CD4-positive, alpha-beta T cell treated with Interleukin-17A for 1 hour (primary cell): ENCODE measurements around the gene KAT2B.
"Not testable (repeated sequence)": the region's sequence is repeated elsewhere in the genome, so short reads cannot be mapped to it uniquely, and the experiment has no call there.

Experiments
- DNase-seq: peaks from one replicate; pipeline ENCODE4 v3.0.0-alpha.2; 2020

The KAT2B gene

GRCh38 chr3:20042331-20042730 is 2.1 kb downstream of the KAT2B start:
- no peak for DNase-seq

GRCh38 chr3:20043396-20043795 is 3.1 kb downstream of the KAT2B start:
- DNase-seq, result peak; percentile 66

GRCh38 chr3:20043825-20044224 is 3.6 kb downstream of the KAT2B start:
- peak; percentile 47 for DNase-seq

- DNase-seq, result not testable (repeated sequence)
Observed at GRCh38 chr3:20045141-20045540, 4.9 kb downstream of the KAT2B start.

GRCh38 chr3:20046556-20046955 is 6.3 kb downstream of the KAT2B start:
- DNase-seq, result no peak

GRCh38 chr3:20047341-20047779 is 7.1 kb downstream of the KAT2B start:
- DNase-seq, result no peak

GRCh38 chr3:20047976-20048883 is 8.0 kb downstream of the KAT2B start:
- DNase-seq, result no peak

GRCh38 chr3:20051123-20051806 is 11.0 kb downstream of the KAT2B start:
- peak; percentile 34 for DNase-seq

- DNase-seq, result no peak
Observed at GRCh38 chr3:20052851-20053250, 12.6 kb downstream of the KAT2B start.

GRCh38 chr3:20054549-20054987 is 14.3 kb downstream of the KAT2B start:
- peak; percentile 79 for DNase-seq

GRCh38 chr3:20055020-20055775 is 15.0 kb downstream of the KAT2B start:
- DNase-seq, result no peak

- DNase-seq, result no peak
Observed at GRCh38 chr3:20055842-20056241, 15.6 kb downstream of the KAT2B start.

GRCh38 chr3:20056725-20057611 is 16.7 kb downstream of the KAT2B start:
- peak; percentile 22 for DNase-seq

- DNase-seq, result no peak
Observed at GRCh38 chr3:20057612-20058180, 17.4 kb downstream of the KAT2B start.

- no peak for DNase-seq
Observed at GRCh38 chr3:20059929-20060328, 19.7 kb downstream of the KAT2B start.

- DNase-seq, result peak; percentile 41
Observed at GRCh38 chr3:20060974-20061685, 20.9 kb downstream of the KAT2B start.

- DNase-seq, result no peak
Observed at GRCh38 chr3:20062996-20063395, 22.8 kb downstream of the KAT2B start.

- no peak for DNase-seq
Observed at GRCh38 chr3:20064387-20064786, 24.1 kb downstream of the KAT2B start.

GRCh38 chr3:20064796-20065564 is 24.7 kb downstream of the KAT2B start:
- no peak for DNase-seq

- no peak for DNase-seq
Observed at GRCh38 chr3:20066079-20066478, 25.8 kb downstream of the KAT2B start.
